ENCODE measurements around the gene SGF29.
"Not testable (repeated sequence)": the region's sequence is repeated elsewhere in the genome, so short reads cannot be mapped to it uniquely, and the experiment has no call there.

Gene SGF29

DNA sequence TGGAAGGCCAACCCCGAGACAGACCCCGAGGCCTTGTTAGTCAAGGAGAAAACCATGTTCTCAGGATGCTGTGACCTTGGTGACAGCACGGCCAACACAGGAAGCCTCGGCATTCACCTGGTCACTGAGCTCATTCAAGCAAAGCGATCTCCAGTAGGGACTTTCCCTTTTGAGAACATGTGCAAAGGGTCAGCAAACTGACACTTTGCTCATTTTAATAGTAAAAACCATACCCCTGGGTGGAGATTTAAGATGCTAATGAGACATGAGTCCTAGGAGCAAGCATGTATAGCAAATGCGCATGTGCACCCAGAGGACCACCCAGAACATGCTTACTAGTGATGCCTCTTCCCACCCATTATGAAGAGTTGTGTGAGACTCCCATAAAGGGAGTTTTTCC, 48.8 kb downstream of the SGF29 start:
- no peaks in the 10 kb centered on the region for H3K36me3 ChIP-seq (replicated peaks)
- in situ Hi-C loops (cut with HindIII; ENCODE audit: low pct_ligation_motif_present, low sequenced_read_pairs): no loop called here
- peaks cover 4% of the 10 kb centered on the region for H3K27me3 ChIP-seq (replicated peaks)
- TF ChIP-seq, protein P1, sequence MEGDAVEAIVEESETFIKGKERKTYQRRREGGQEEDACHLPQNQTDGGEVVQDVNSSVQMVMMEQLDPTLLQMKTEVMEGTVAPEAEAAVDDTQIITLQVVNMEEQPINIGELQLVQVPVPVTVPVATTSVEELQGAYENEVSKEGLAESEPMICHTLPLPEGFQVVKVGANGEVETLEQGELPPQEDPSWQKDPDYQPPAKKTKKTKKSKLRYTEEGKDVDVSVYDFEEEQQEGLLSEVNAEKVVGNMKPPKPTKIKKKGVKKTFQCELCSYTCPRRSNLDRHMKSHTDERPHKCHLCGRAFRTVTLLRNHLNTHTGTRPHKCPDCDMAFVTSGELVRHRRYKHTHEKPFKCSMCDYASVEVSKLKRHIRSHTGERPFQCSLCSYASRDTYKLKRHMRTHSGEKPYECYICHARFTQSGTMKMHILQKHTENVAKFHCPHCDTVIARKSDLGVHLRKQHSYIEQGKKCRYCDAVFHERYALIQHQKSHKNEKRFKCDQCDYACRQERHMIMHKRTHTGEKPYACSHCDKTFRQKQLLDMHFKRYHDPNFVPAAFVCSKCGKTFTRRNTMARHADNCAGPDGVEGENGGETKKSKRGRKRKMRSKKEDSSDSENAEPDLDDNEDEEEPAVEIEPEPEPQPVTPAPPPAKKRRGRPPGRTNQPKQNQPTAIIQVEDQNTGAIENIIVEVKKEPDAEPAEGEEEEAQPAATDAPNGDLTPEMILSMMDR (IDR thresholded peaks at IDR 0.05; ENCODE audit: low read depth, low read length, missing control alignments): no peak
- H3K27ac ChIP-seq: no peak overlapping the region
- no peak overlapping the region for H3K4me3 ChIP-seq (ENCODE audit: low read depth, low read length)
- no peak for DNase-seq

- TF ChIP-seq, protein P1 (IDR thresholded peaks at IDR 0.05; ENCODE audit: low read depth, low read length, missing control alignments): no peak
- in situ Hi-C loops (cut with HindIII; ENCODE audit: low pct_ligation_motif_present, low sequenced_read_pairs): no loop called here
- no peaks in the 10 kb centered on the region for H3K36me3 ChIP-seq (replicated peaks)
- no peak overlapping the region for H3K27ac ChIP-seq
- peaks cover 4% of the 10 kb centered on the region for H3K27me3 ChIP-seq (replicated peaks)
- H3K4me3 ChIP-seq (ENCODE audit: low read depth, low read length): no peak overlapping the region
- no peak for DNase-seq
Measured at GRCh38 chr16:28603381-28604185, 49.9 kb downstream of the SGF29 start.

- no peak overlapping the region for H3K4me3 ChIP-seq (ENCODE audit: low read depth, low read length)
- peaks cover 4% of the 10 kb centered on the region for H3K27me3 ChIP-seq (replicated peaks)
- TF ChIP-seq, protein P1 (IDR thresholded peaks at IDR 0.05; ENCODE audit: low read depth, low read length, missing control alignments): no peak
- DNase-seq: no peak
- no peak overlapping the region for H3K27ac ChIP-seq
- in situ Hi-C loops (cut with HindIII; ENCODE audit: low pct_ligation_motif_present, low sequenced_read_pairs): no loop called here
- no peaks in the 10 kb centered on the region for H3K36me3 ChIP-seq (replicated peaks)
Measured at GRCh38 chr16:28604186-28604565, 50.5 kb downstream of the SGF29 start.

DNA sequence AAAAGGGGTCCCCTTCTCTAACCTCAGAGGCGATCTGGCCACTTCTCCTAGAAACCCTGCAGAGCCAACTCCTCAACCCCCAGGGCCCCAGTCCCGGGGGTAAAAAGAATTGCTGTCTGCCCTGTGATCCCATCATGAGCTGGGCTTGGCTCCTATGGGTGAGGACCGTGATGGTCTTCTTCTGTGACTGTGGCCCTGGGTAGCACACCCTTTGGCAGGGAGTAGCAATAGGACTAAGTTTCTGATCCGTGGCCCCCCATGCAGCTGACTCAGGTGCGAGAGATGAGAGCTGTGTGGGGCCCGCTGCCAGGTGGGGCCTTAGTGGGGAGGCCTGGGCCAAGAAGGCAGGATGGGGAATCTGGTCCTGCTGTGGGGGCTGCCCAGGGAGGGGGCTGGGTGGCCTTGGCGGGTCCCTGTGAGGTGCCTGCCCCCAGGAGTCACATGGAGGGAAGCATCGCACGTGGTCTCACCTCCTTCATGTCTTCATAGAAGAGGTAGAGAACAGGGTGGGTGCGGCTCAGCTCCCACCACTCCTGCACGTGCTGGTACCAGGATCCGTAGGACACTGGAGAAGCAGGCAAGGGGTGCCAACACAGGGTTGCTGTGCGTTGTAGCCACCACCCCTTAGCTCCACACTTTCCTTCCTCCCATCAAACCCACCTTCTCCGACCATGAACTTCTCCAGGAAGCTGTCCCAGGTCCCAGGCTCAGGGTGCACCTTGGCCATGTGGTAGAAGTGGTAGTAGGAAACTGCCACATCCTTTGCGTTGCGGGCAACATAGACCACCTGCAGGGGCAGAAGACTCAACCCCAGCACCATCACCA, 52.8 kb downstream of the SGF29 start:
- Histone ChIP-seq H3K36me3 (replicated peaks) (no peaks in the 10 kb centered on the region), H3K4me3 (ENCODE audit: low read depth, low read length) (no peak overlapping the region), H3K27me3 (replicated peaks) (peaks cover 5% of the 10 kb centered on the region), H3K27ac (no peak overlapping the region)
- DNase-seq: no peak
- in situ Hi-C loops (cut with HindIII; ENCODE audit: low pct_ligation_motif_present, low sequenced_read_pairs): no loop called here
- TF ChIP-seq, protein P1 (IDR thresholded peaks at IDR 0.05; ENCODE audit: low read depth, low read length, missing control alignments): no peak

- in situ Hi-C loops (cut with HindIII; ENCODE audit: low pct_ligation_motif_present, low sequenced_read_pairs): no loop called here
- Histone ChIP-seq H3K36me3 (replicated peaks) (no peaks in the 10 kb centered on the region), H3K27me3 (replicated peaks) (peaks cover 5% of the 10 kb centered on the region), H3K27ac (no peak overlapping the region), H3K4me3 (ENCODE audit: low read depth, low read length) (no peak overlapping the region)
- no peak for DNase-seq
- TF ChIP-seq, protein P1 (IDR thresholded peaks at IDR 0.05; ENCODE audit: low read depth, low read length, missing control alignments): no peak
Measured at GRCh38 chr16:28607116-28607623, 53.5 kb downstream of the SGF29 start.

GRCh38 chr16:28607681-28608495, 54.2 kb downstream of the SGF29 start:
- DNase-seq; H3K36me3 ChIP-seq (replicated peaks); H3K27me3 ChIP-seq (replicated peaks); in situ Hi-C loops (cut with HindIII; ENCODE audit: low pct_ligation_motif_present, low sequenced_read_pairs); H3K27ac ChIP-seq; H3K4me3 ChIP-seq (ENCODE audit: low read depth, low read length): not testable (repeated sequence)

GRCh38 chr16:28608496-28608808, 54.7 kb downstream of the SGF29 start:
- in situ Hi-C loops (cut with HindIII; ENCODE audit: low pct_ligation_motif_present, low sequenced_read_pairs); H3K4me3 ChIP-seq (ENCODE audit: low read depth, low read length); H3K27ac ChIP-seq; DNase-seq; H3K27me3 ChIP-seq (replicated peaks); H3K36me3 ChIP-seq (replicated peaks): not testable (repeated sequence)

DNA sequence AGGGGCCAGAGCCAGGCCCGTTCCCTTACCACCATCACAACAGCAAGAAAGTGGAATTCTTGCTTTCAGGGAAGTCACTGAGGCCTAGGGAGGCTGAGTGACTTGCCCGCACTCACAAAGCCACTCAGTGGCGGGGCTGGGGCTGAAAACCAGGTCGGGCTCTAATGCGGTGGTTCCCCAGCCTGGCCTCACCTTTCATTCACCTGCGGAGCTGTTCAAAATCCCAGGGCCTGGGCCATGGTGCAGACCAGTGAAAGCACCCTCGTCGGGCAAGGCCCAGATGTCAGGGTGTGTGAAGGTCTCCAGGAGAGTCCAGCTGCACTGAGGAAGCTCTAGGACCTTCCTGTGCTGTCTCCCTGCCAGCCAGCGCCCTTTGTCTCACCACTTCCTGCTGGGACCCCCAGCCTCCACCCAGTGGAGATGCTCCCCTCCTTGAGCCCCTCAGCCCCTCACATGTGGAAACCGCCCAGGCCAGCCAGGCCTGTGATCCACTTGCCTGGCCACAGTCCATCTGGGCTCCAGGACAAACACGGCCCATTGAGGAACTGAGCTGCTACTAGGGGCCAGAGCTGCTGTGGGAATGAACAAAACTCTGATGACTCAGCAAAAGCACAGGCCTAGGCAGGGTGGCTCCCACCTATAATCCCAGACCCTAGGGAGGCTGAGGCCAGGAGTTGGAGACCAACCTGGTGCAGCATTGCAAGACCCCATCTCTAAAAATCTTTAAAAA, 55.3 kb downstream of the SGF29 start:
- H3K27ac ChIP-seq; H3K36me3 ChIP-seq (replicated peaks); DNase-seq; H3K4me3 ChIP-seq (ENCODE audit: low read depth, low read length); in situ Hi-C loops (cut with HindIII; ENCODE audit: low pct_ligation_motif_present, low sequenced_read_pairs); H3K27me3 ChIP-seq (replicated peaks): not testable (repeated sequence)
